Activated naive CD8-positive, alpha-beta T cell treated with anti-CD3 and anti-CD28 coated beads, Interleukin-2, amount 10 ng/mL, durations not matched to agents 7 days and 5 days (primary cell): ENCODE results near the gene NELFB. TPM values are rescaled to one million over a fixed set of nuclear protein-coding genes. Genes with fewer than 3 reads are reported as not detected.

ENCODE experiments used
- ATAC-seq: fragments of 150-1000 bp; cut with Tn5 transposase; one replicate; pipeline ENCODE4 v1.10.0; 2021; ENCODE audit warnings: low read depth, moderate library complexity
- POLR2A ChIA-PET: fragments of 350-600 bp; sonication (Branson Sonifier 250); formaldehyde crosslinking; loops from one replicate; lab custom pipeline; 2021; ENCODE audit warnings: antibody characterized with exemption; lab: Charles Lee
- DNase-seq: peaks from one replicate; pipeline ENCODE4 v3.0.0; 2021
- H3K27ac Mint-ChIP-seq: one replicate; pipeline ENCODE4 v1.8.0; 2022; ENCODE audit warnings: mild to moderate bottlenecking, mixed read lengths
- H3K27me3 Mint-ChIP-seq: one replicate; pipeline ENCODE4 v1.8.0; 2022; ENCODE audit warnings: mild to moderate bottlenecking, moderate library complexity, mixed read lengths
- H3K36me3 Mint-ChIP-seq: one replicate; pipeline ENCODE4 v1.8.0; 2021; ENCODE audit warnings: mild to moderate bottlenecking, mixed read lengths
- H3K4me1 Mint-ChIP-seq: one replicate; pipeline ENCODE4 v1.8.0; 2021; ENCODE audit warnings: mixed read lengths
- H3K4me3 Mint-ChIP-seq: one replicate; pipeline ENCODE4 v1.8.0; 2022; ENCODE audit warnings: mild to moderate bottlenecking, moderate library complexity, mixed read lengths
- H3K9me3 Mint-ChIP-seq: one replicate; pipeline ENCODE4 v1.8.0; 2021; ENCODE audit warnings: mixed read lengths
- total RNA-seq, 2 experiments: library from RNA; stranded (reverse); gene quantifications; one replicate each; pipeline ENCODE4 v1.2.3, GENCODE V29; 2021

NELFB gene
- total RNA-seq, 2 experiments from 2014 or later = 58.7 to 63.1 TPM

DNA sequence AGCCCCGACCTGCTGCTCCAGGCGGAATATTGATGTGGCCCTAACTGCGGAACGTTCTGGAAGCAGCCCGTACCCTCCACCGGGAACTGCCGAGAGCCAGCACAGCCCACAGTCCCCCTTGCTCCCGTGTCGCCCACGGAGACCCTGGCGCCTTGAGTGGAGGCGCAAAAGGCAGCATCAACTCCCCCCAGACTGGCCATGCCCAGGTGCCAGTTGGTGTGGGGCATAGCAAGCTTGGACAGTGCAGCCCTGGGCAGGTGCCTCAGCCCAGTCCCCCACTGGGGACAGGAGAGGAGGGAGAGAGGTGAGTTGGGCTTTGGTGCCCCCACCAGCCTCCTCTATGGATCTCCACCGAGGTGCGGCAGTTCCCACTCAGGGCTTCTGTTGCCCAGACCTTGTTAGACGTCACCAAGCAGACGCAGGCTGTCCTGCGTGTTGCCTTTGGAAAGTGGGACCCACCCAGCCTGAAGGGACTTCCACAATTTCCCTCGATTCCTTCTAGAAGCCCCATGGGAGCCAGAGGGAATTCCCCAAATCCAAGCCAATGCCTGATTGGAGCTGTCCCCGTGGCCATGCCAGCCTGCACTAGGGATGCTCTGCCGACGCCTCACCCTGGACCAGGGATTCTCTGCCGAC, 66.7 kb downstream of the NELFB start:
- Mint-ChIP-seq H3K4me3 (no peak overlapping the region), H3K36me3 (no peaks in the 10 kb centered on the region), H3K27me3 (peaks cover 3% of the 10 kb centered on the region), H3K27ac (no peak overlapping the region), H3K9me3 (no peaks in the 10 kb centered on the region), H3K4me1 (peaks cover 18% of the 10 kb centered on the region)
- DNase-seq = no peak
- POLR2A ChIA-PET = no interaction called here
- ATAC-seq = no peak

Other genes with a start within 250 kb of the NELFB start
- 10 to 100 TPM; 67.1 to 74.5 TPM for gene ABCA2, start 227.1 kb upstream of the NELFB start, total RNA-seq
- gene FUT7, start 223.2 kb upstream of the NELFB start, total RNA-seq = under 1 TPM; 0.39 to 0.62 TPM
- gene NPDC1, start 209.2 kb upstream of the NELFB start, total RNA-seq = 10 to 100 TPM; 22.4 to 27.0 TPM
- gene ENTPD2, start 201.3 kb upstream of the NELFB start, total RNA-seq = not detected
- gene SAPCD2, start 184.8 kb upstream of the NELFB start, total RNA-seq = 10 to 100 TPM; 26.4 to 30.0 TPM
- gene UAP1L1, start 177.8 kb upstream of the NELFB start, total RNA-seq = 10 to 100 TPM; 43.9 to 44.1 TPM
- gene MAN1B1, start 168.3 kb upstream of the NELFB start, total RNA-seq = 10 to 100 TPM; 63.2 to 63.9 TPM
- gene DPP7, start 140.6 kb upstream of the NELFB start, total RNA-seq = 100 to 1,000 TPM; 314 to 322 TPM
- gene GRIN1, start 116.2 kb upstream of the NELFB start, total RNA-seq = not detected
- not detected for gene LRRC26, start 85.3 kb upstream of the NELFB start, total RNA-seq
- not detected for gene TMEM210, start 83.3 kb upstream of the NELFB start, total RNA-seq
- gene ANAPC2, start 66.8 kb upstream of the NELFB start, total RNA-seq = 10 to 100 TPM; 84.2 to 87.8 TPM
- 10 to 100 TPM; 62.4 to 65.2 TPM for gene SSNA1, start 66.7 kb upstream of the NELFB start, total RNA-seq
- gene TPRN, start 54.6 kb upstream of the NELFB start, total RNA-seq = 10 to 100 TPM; 11.2 to 14.7 TPM
- gene TMEM203, start 49.7 kb upstream of the NELFB start, total RNA-seq = 10 to 100 TPM; 37.4 to 39.4 TPM
- gene NDOR1, start 49.6 kb upstream of the NELFB start, total RNA-seq = 10 to 100 TPM; 38.8 to 39.8 TPM
- 1 to 10 TPM; 5.0 to 7.2 TPM for gene RNF208, start 33.1 kb upstream of the NELFB start, total RNA-seq
- gene CYSRT1, start 30.2 kb upstream of the NELFB start, total RNA-seq = under 1 TPM; 0.45 to 0.55 TPM
- gene RNF224, start 27.8 kb upstream of the NELFB start, total RNA-seq = not detected
- gene SLC34A3, start 24.4 kb upstream of the NELFB start, total RNA-seq = not detected
- 100 to 1,000 TPM; 241 to 249 TPM for gene TUBB4B, start 14.0 kb upstream of the NELFB start, total RNA-seq
- gene STPG3, start 4.0 kb upstream of the NELFB start, total RNA-seq = not detected
- 1 to 10 TPM; 8.1 to 8.2 TPM for gene TOR4A, start 22.4 kb downstream of the NELFB start, total RNA-seq
- gene NRARP, start 46.9 kb downstream of the NELFB start, total RNA-seq = 1 to 10 TPM; 1.2 to 1.7 TPM
- gene EXD3, start 167.8 kb downstream of the NELFB start, total RNA-seq = 10 to 100 TPM; 23.4 to 24.7 TPM
- 1 to 10 TPM; 2.8 to 3.7 TPM for gene NOXA1, start 168.1 kb downstream of the NELFB start, total RNA-seq
- not detected for gene ENTPD8, start 186.0 kb downstream of the NELFB start, total RNA-seq
- 10 to 100 TPM; 54.3 to 58.4 TPM for gene NSMF, start 204.0 kb downstream of the NELFB start, total RNA-seq